ENCODE data around the gene AQP12B.
"Not testable (repeated sequence)": the region's sequence is repeated elsewhere in the genome, so short reads cannot be mapped to it uniquely, and the experiment has no call there.

The AQP12B gene

GRCh38 chr2:240701091-240701735, 18.5 kb upstream of the AQP12B start:
- no peak for DNase-seq

GRCh38 chr2:240700616-240701015, 17.9 kb upstream of the AQP12B start:
- DNase-seq: not testable (repeated sequence)

GRCh38 chr2:240699835-240700234, 17.1 kb upstream of the AQP12B start:
- DNase-seq: not testable (repeated sequence)

- DNase-seq: not testable (repeated sequence)
These were observed 16.3 kb upstream of the AQP12B start for GRCh38 chr2:240698852-240699561.

GRCh38 chr2:240696469-240696868, 13.8 kb upstream of the AQP12B start:
- not testable (repeated sequence) for DNase-seq

GRCh38 chr2:240695593-240695992, 12.9 kb upstream of the AQP12B start:
- not testable (repeated sequence) for DNase-seq

- DNase-seq: not testable (repeated sequence)
These were observed 11.6 kb upstream of the AQP12B start for GRCh38 chr2:240694304-240694703.

- DNase-seq: peak; percentile 51
These were observed 10.2 kb upstream of the AQP12B start for GRCh38 chr2:240692583-240693561.

- peak; percentile 50 for DNase-seq
These were observed 9.1 kb upstream of the AQP12B start, which contains the start of gene AQP12A for GRCh38 chr2:240691631-240692420. Gene AQP12A, plus strand, starts transcription at chr2:240691866. Its CDS starts 48 bp downstream, at chr2:240691914.

GRCh38 chr2:240691075-240691427, 8.4 kb upstream of the AQP12B start:
- DNase-seq: peak; percentile 38

- DNase-seq: peak; percentile 53
These were observed 7.9 kb upstream of the AQP12B start for GRCh38 chr2:240690421-240691074.

- peak; percentile 48 for DNase-seq
These were observed 7.3 kb upstream of the AQP12B start for GRCh38 chr2:240689975-240690374.

- no peak for DNase-seq
These were observed 5.9 kb upstream of the AQP12B start for GRCh38 chr2:240688553-240688919.

GRCh38 chr2:240687741-240688552, 5.3 kb upstream of the AQP12B start:
- DNase-seq: no peak

- peak; percentile 38 for DNase-seq
These were observed 4.5 kb upstream of the AQP12B start for GRCh38 chr2:240687045-240687740.

- no peak for DNase-seq
These were observed 3.8 kb upstream of the AQP12B start for GRCh38 chr2:240686460-240686859.

- DNase-seq: peak; percentile 53
These were observed 3.2 kb upstream of the AQP12B start for GRCh38 chr2:240685771-240686371.

- DNase-seq: peak; percentile 46
These were observed 1.5 kb upstream of the AQP12B start for GRCh38 chr2:240683980-240684728.

All from activated CD8-positive, alpha-beta memory T cell treated with anti-CD3 and anti-CD28 coated beads for 24 hours (primary cell).